Smooth muscle cell (in vitro differentiated cells): Measurements from ENCODE around the gene NCKAP1. TPM values are rescaled to one million over a fixed set of nuclear protein-coding genes. Genes with fewer than 3 reads are reported as not detected.

ENCODE experiments used
- DNase-seq: peaks from one replicate; lab custom pipeline; 2025; ENCODE audit not compliant: unreplicated experiment; lab: John Stamatoyannopoulos, UW
- H2AFZ ChIP-seq: fragments of 200-600 bp; sonication (generic); 2 replicates; pipeline ENCODE4 v1.6.0; 2016; ENCODE audit warnings: antibody characterized with exemption, low read depth, mild to moderate bottlenecking
- H3F3A ChIP-seq: fragments of 200-600 bp; sonication (generic); 2 replicates; pipeline ENCODE4 v1.6.0; 2017; ENCODE audit warnings: antibody characterized with exemption, low read depth
- H3K27ac ChIP-seq: fragments of 200-600 bp; sonication (generic); 2 replicates; pipeline ENCODE4 v1.5.1; 2016; ENCODE audit warnings: low read depth, mild to moderate bottlenecking
- H3K27me3 ChIP-seq: fragments of 200-600 bp; sonication (generic); 2 replicates; pipeline ENCODE4 v1.6.1; 2016; ENCODE audit warnings: low read depth, mild to moderate bottlenecking
- H3K36me3 ChIP-seq: fragments of 200-600 bp; sonication (generic); 2 replicates; pipeline ENCODE4 v1.5.1; 2016; ENCODE audit warnings: low read depth
- H3K4me1 ChIP-seq: fragments of 200-600 bp; sonication (generic); 2 replicates; pipeline ENCODE4 v1.5.1; 2016; ENCODE audit warnings: low read depth
- H3K4me2 ChIP-seq: fragments of 200-600 bp; sonication (generic); 2 replicates; pipeline ENCODE4 v1.6.0; 2016; ENCODE audit warnings: mild to moderate bottlenecking
- H3K4me3 ChIP-seq: fragments of 200-600 bp; sonication (generic); 2 replicates; pipeline ENCODE4 v1.5.1; 2016; ENCODE audit warnings: mild to moderate bottlenecking
- H3K79me2 ChIP-seq: fragments of 200-600 bp; sonication (generic); 2 replicates; pipeline ENCODE4 v1.6.0; 2016; ENCODE audit warnings: low read depth, mild to moderate bottlenecking
- H3K9ac ChIP-seq: fragments of 200-600 bp; sonication (generic); 2 replicates; pipeline ENCODE4 v1.6.0; 2016; ENCODE audit warnings: low read depth
- H3K9me3 ChIP-seq: fragments of 200-600 bp; sonication (generic); replicated peaks from 2 replicates; pipeline ENCODE4 v1.5.1; 2016; ENCODE audit warnings: low read depth
- H4K20me1 ChIP-seq: fragments of 200-600 bp; sonication (generic); 2 replicates; pipeline ENCODE4 v1.6.0; 2016; ENCODE audit warnings: low read depth
- WGBS: methylation state at CpG from one replicate; pipeline ENCODE4 v1.1.7; 2016; ENCODE audit warnings: low lambda C conversion rate; 5-methylcytosine and 5-hydroxymethylcytosine counted together
- polyA plus RNA-seq: library from polyadenylated mRNA; unstranded; fragments of >200 nt; fragmentation: Nextera tagmentation; extraction: Ambion mirVana; gene quantifications from 2 replicates; pipeline ENCODE4 v1.2.1, GENCODE V29; 2016
- total RNA-seq: library from RNA; depleted of rRNA; stranded (reverse); fragments of >200 nt; gene quantifications from 2 replicates; pipeline ENCODE4 v1.2.3, GENCODE V29; 2014
- TF ChIP-seq, protein P1 (sequence below): fragments of 200-600 bp; sonication (generic); IDR thresholded peaks from 2 replicates; pipeline ENCODE4 v1.5.1; 2017; ENCODE audit warnings: borderline replicate concordance, mild to moderate bottlenecking, antibody characterized with exemption; ENCODE audit not compliant: insufficient read depth, poor library complexity, severe bottlenecking

Gene NCKAP1
- total and polyA plus RNA-seq, 2 experiments from 2014 or later: 54.2 to 209 TPM

GRCh38 chr2:183070942-183071844 lies 32.9 kb upstream of the NCKAP1 start:
- Histone ChIP-seq H2AFZ (no peak overlapping the region), H3K27ac (no peak overlapping the region), H3K27me3 (peaks cover 6% of the 10 kb centered on the region), H3K36me3 (no peaks in the 10 kb centered on the region), H3K9ac (no peak overlapping the region), H3F3A (no peaks in the 10 kb centered on the region), H4K20me1 (no peaks in the 10 kb centered on the region), H3K4me2 (no peak overlapping the region), H3K9me3 (no peaks in the 10 kb centered on the region), H3K79me2 (no peaks in the 10 kb centered on the region), H3K4me1 (no peaks in the 10 kb centered on the region), H3K4me3 (no peak overlapping the region)
- WGBS: 60% methylated on average over 34 of the region's 34 CpGs
- peak; percentile 3 for DNase-seq
- TF ChIP-seq, protein P1, sequence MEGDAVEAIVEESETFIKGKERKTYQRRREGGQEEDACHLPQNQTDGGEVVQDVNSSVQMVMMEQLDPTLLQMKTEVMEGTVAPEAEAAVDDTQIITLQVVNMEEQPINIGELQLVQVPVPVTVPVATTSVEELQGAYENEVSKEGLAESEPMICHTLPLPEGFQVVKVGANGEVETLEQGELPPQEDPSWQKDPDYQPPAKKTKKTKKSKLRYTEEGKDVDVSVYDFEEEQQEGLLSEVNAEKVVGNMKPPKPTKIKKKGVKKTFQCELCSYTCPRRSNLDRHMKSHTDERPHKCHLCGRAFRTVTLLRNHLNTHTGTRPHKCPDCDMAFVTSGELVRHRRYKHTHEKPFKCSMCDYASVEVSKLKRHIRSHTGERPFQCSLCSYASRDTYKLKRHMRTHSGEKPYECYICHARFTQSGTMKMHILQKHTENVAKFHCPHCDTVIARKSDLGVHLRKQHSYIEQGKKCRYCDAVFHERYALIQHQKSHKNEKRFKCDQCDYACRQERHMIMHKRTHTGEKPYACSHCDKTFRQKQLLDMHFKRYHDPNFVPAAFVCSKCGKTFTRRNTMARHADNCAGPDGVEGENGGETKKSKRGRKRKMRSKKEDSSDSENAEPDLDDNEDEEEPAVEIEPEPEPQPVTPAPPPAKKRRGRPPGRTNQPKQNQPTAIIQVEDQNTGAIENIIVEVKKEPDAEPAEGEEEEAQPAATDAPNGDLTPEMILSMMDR: peak; percentile 39

DNA sequence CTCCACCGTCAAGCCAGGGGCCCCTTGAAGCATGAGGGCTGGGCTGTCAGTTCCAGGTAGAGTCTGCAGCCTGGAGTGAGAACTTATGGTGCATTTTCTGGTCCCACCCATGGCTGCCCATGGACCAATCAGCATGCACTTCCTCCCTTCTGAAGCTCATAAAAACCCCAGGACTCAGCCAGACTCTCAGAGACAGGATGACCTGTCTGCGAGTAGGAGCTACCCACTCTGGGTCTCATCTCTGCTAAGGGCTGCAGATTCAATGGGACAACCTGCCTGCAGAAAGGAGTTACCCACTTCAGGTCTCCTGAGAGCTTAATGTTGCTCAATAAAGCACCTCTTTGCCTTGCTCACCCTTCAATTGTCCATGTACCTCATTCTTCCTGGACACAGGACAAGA lies 30.9 kb upstream of the NCKAP1 start:
- Histone ChIP-seq H3K4me3 (no peak overlapping the region), H2AFZ (no peak overlapping the region), H3K27ac (no peak overlapping the region), H3K9ac (no peak overlapping the region), H3K27me3 (no peaks in the 10 kb centered on the region), H3K79me2 (no peaks in the 10 kb centered on the region), H3F3A (no peaks in the 10 kb centered on the region), H3K9me3 (no peaks in the 10 kb centered on the region), H4K20me1 (no peaks in the 10 kb centered on the region), H3K4me2 (no peak overlapping the region), H3K4me1 (no peaks in the 10 kb centered on the region), H3K36me3 (no peaks in the 10 kb centered on the region)
- no peak for DNase-seq
- TF ChIP-seq, protein P1: no peak
- 100% methylated on average over 2 of the region's 2 CpGs for WGBS

GRCh38 chr2:183068561-183068960 lies 30.3 kb upstream of the NCKAP1 start:
- Histone ChIP-seq H3K4me1 (no peaks in the 10 kb centered on the region), H3K4me3 (no peak overlapping the region), H3K79me2 (no peaks in the 10 kb centered on the region), H3K9me3 (no peaks in the 10 kb centered on the region), H2AFZ (no peak overlapping the region), H3K27me3 (no peaks in the 10 kb centered on the region), H3K36me3 (no peaks in the 10 kb centered on the region), H3K4me2 (no peak overlapping the region), H3F3A (no peaks in the 10 kb centered on the region), H3K27ac (no peak overlapping the region), H3K9ac (no peak overlapping the region), H4K20me1 (no peaks in the 10 kb centered on the region)
- TF ChIP-seq, protein P1: no peak
- no peak for DNase-seq
- WGBS: 90% methylated on average over 3 of the region's 3 CpGs
